ENCODE results near the gene CIRBP.
"Not testable (repeated sequence)": the region's sequence is repeated elsewhere in the genome, so short reads cannot be mapped to it uniquely, and the experiment has no call there.

The CIRBP gene

DNA sequence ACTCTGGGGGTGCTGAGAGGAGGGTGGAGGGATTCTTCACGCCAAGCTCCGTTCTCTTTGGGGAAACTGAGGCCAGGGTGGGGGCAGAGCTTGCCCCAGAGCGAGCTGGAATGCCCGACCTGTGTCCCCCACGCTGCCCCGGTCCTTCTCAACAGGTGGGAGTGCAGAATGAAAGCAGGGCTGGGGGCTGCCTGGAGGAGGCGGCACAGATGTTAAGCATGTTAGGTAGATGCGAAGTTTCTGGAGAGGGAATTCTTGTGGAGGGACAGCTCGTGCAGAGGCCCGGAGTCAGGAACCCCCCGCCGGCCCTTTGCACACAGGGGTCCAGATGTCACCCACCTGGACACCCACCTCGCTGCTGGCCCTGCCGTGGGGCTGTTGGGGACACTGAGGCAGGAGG lies 25.6 kb downstream of the CIRBP start:
- DNase-seq: no peak

GRCh38 chr19:1295169-1296012 lies 26.3 kb downstream of the CIRBP start:
- no peak for DNase-seq

- no peak for DNase-seq
Observed at GRCh38 chr19:1296078-1296477, 26.9 kb downstream of the CIRBP start.

GRCh38 chr19:1296575-1297271 lies 27.6 kb downstream of the CIRBP start:
- no peak for DNase-seq

DNA sequence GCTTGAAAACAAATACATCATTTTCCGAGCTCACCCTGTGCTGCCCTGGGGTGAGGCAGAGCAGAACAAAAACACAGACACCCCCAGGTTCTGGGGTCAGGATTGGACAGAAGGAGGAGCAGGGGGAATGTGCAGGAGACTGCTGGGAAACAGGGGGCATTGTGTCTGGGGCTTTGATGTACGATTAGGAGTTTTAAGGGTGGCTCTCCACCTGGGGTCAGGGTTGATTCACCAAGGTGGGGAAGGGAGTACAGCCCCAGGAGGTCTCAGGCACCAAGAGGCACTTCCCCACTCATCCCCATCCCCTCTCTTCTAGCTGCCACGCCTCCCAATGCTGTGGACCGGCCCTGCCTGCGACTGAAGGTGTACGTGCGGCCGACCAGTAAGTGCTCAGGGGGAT lies 29.1 kb downstream of the CIRBP start:
- DNase-seq: no peak

DNA sequence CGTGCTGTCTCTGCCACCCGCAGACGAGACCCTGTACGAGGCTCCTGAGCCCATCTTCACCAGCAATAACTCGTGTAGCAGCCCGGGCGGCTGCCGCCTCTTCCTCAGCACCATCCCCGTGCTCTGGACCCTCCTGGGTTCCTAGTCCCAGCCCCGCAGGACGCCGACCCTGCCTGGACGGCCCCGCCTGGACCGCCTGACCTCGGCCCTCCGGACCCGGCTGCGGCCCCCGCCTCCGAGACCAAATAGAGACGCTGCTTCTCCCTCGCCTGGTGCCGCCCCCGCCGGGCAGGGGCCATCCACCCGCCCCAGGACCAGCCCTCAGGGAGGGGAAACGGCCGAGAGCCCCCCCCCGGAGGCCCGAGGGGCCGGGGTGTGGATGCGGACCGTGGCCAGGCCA lies 30.7 kb downstream of the CIRBP start:
- DNase-seq: no peak

- no peak for DNase-seq
Observed at GRCh38 chr19:1300744-1301490, 31.8 kb downstream of the CIRBP start.

GRCh38 chr19:1302533-1303239 lies 33.6 kb downstream of the CIRBP start:
- no peak for DNase-seq

- peak; percentile 26 for DNase-seq
Observed at GRCh38 chr19:1304197-1304924, 35.2 kb downstream of the CIRBP start.

- DNase-seq: not testable (repeated sequence)
Observed at GRCh38 chr19:1305354-1305753, 36.2 kb downstream of the CIRBP start.

DNA sequence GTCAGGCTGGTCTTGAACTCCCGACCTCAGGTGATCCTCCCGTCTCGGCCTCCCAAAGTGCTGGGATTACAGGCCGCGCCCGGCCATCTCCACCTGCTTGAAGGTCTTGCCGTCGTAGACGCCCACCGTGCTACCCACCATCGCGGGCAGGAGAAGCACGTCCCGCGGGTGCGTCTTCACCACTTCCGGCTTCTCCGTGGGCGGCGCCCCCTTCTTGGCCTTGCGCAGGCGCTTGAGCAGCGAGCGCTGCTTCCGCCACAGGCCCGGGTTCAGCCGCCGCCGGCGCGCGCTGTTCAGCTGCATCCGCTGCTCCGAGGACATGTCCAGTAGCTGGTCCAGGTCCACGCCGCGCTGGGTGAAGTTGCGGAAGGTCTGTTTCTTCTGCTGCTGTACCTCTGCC lies 38.2 kb downstream of the CIRBP start:
- DNase-seq: no peak

GRCh38 chr19:1307755-1308303 lies 38.7 kb downstream of the CIRBP start:
- no peak for DNase-seq

DNA sequence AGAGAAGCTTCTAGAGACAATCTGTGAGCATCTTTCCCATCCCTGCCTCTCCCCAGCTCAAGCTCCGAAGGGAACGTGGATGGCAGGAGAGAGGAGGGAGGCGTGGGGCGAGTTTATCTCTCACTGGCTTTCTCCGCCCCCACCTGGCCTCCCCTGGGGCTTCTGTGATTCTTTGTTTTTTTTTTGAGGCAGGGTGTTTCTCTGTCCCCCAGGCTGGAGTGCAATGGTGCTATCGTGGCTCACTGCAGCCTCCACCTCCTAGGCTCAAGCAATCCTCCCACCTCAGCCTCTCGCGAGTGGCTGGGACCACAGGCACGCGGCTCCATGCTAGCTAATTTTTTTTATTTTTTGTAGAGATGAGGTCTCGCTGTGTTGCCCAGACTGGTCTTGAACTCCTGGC lies 39.6 kb downstream of the CIRBP start:
- peak; percentile 35 for DNase-seq

DNA sequence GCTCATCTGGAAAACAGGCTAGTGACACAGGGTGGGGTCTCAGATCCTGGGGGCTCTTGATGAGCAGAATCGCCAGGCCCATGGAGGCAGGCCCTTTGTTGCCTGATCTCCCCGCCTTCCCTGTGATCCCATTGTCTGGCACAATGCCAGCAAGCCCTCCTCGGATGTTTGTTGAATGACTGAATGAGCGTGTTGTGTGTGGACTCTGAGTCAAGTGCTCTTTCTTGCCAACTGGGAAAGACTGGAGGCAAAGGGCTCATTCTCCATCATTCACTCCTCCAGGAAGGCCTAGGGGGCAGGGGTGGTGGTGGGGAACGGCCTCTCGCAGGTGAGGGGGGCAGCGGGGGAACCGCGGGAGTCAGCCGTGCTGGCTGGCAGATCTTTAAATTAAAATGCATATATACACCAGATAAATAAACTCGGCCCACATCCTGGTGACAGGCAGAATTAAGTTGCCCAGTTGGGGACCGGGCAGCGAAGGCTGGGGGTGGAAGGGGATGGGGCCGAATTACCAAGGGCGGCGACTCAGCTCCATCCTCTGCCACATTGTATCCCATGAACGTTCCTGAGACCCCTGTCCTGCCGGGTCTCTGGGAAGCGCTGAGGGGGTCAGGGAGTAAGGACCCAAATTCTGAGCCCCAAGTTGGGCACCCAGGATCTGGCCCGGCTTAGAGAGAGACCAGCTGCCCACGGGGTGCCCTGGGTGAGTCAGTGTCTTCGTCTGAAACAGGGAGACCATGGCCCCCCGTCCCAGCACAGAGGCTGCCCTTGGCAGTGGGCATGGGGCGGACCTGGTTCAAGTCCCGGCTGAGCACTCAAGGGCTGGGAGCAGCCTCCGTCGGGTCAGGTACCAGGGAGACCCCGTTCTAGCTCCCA lies 41.1 kb downstream of the CIRBP start:
- no peak for DNase-seq

- no peak for DNase-seq
Observed at GRCh38 chr19:1310853-1311180, 41.7 kb downstream of the CIRBP start.

DNA sequence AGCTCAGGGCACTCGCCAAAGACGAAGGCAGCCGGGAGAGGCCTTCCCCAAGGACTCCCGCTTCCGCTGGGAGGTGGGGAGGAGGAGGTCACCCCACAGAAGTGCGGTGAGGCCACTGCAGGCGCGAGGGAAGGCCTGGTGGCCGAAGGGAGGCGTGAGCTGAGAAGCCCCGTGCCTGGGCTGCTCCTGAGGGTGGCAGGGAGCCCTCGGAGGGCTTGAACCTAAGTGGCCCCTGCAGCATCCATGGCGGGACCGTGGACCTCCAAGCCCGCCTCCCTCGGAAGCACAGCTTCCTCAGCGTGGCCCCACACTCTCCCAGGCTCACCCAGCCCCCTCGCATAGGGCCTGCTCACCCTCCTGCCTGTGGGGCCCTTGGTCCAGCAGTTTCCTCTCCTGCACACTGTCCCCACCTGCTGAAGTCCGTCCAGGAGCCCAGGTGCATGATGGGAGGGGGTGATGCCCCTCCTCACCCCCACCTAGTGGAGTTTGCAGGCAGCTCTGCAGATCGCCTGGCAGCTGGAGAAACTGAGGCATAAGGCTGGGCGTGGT lies 42.5 kb downstream of the CIRBP start:
- DNase-seq: no peak

- DNase-seq: peak; percentile 30
Observed at GRCh38 chr19:1312767-1313694, 43.9 kb downstream of the CIRBP start.

- DNase-seq: no peak
Observed at GRCh38 chr19:1313695-1314613, 44.8 kb downstream of the CIRBP start.
